Spleen (tissue), 7 donors: ENCODE data around the gene ENTPD8.

Experiments
- CTCF ChIP-seq, 11 experiments: fragments of 200-600 bp in 7 of 11; fragments of 450-650 bp in 4 of 11; sonication (generic) in 4 of 11; IDR thresholded peaks in 8 of 11; conservative IDR thresholded peaks in 3 of 11; 1 replicate in 7 of 11; 2 replicates in 4 of 11; pipeline versions ENCODE4 v1.4.0 to v1.8.0; 2016 to 2021; ENCODE audit warnings: antibody characterized with exemption in 11 of 11, inconsistent platforms in 4 of 11, mild to moderate bottlenecking in 1 of 11
- POLR2AphosphoS5 ChIP-seq, 3 donors: sonication (generic); formaldehyde crosslinking; IDR thresholded peaks; one replicate each; pipeline ENCODE4 v1.5.1; 2017; ENCODE audit warnings: antibody characterized with exemption in 3 of 3
- donor health status: DM: no; HTN: no; CAD: no; lungs with moderate emphysema.
- donor health status: DM: no; HTN: no; CAD: no.
- donor health status: DM: no; HTN: no; CAD: no.

- TF ChIP-seq CTCF (IDR thresholded peaks at IDR 0.05 in 8 of 11, conservative IDR thresholded peaks at IDR 0.05 in 3 of 11) (no peak), POLR2AphosphoS5 (IDR thresholded peaks at IDR 0.05) (no peak)
Observed at GRCh38 chr9:137405677-137406081, 35.5 kb downstream of the ENTPD8 start.
